OCI-M2 (cell line): ENCODE measurements around the gene LTN1.
"Not testable (repeated sequence)": the region's sequence is repeated elsewhere in the genome, so short reads cannot be mapped to it uniquely, and the experiment has no call there.

Source experiments
- DNase-seq: peaks from one replicate; lab custom pipeline; 2025; ENCODE audit not compliant: unreplicated experiment; lab: John Stamatoyannopoulos, UW

LTN1 gene

DNA sequence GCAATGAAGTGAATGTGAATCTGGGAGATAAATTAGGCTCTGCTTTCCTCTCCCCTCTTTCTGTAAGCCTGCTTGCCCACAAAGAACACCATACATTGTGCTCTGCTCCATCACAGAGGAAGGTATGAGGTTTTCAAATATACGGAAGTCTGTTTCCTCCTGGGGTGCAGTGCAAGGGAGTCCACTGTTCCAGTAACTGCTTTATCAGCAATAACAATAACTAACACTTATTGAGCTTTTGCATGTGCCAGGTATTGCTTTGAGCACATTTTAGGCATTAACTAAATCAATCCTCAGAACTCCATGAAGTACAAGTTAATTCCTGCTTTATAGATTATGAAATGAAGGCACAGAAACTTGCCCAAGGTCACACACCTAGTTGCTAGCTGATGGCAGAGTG lies 10.0 kb downstream of the LTN1 start:
- no peak for DNase-seq

DNA sequence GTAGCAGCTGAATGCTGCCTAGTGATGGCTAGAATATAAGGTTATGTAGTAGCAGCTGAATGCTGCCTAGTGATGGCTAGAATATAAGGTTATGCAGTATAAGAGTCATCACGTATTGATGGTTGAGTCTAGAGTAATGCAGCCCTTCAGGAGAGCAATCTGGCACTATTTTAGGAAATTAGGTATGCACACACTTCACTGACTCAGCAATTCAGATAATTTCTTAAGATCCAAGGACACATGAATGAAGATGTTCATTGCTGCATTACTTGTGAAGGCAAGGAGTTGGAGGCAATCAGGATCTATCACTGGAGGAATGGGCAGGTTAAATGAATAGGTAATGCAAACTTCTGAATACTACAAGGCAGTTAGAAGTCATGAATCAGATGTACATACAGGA lies 13.6 kb downstream of the LTN1 start:
- no peak for DNase-seq

DNA sequence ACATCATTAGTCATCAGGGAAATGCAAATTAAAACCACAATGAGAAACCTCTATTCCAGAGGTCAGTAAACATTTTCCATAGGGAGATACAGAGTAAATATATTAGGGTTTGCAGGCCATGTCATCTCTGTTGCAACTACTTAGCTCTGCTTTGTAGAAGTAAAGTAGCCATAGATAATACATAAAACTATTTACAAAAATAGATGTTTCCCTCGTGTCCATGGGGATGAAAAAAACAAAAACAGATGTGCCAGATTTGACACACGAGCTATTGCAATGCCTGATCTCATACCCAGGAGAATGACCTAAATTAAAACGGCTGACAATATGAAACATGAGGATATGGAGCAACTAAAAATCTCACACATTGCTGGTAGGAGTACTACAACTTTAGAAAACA lies 17.3 kb downstream of the LTN1 start:
- no peak for DNase-seq

DNA sequence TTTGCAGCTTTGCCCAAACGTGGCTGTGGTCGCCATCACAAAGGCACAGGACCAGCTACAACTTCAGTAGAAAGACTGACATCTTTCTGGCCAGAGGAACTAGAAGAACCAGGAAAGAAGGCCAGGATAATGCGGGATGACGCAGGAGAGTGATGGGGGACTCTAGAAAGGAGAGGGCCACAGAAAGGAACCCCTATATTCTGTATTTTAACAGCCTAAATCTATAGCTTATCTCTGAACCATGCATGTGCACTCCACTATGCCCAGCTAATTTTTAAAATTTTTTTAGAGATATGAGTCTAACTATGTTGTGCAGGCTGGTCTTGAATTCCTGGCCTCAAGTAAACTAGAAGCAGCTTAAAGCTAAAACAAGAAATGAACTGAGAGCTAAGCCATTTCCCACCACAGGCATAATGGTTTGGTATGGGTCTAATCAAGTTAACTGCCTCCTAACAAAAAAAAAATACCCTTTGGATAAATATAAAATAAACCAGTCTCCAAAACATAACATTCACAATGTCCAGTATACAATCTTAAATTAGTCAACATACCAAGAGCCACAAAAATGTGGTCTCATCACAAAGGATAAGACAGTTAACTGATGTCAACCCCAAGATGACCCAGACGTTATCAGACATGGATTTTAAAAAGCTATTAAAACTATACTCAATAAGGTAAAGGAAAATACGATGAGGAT lies 18.0 kb downstream of the LTN1 start:
- DNase-seq = no peak

DNA sequence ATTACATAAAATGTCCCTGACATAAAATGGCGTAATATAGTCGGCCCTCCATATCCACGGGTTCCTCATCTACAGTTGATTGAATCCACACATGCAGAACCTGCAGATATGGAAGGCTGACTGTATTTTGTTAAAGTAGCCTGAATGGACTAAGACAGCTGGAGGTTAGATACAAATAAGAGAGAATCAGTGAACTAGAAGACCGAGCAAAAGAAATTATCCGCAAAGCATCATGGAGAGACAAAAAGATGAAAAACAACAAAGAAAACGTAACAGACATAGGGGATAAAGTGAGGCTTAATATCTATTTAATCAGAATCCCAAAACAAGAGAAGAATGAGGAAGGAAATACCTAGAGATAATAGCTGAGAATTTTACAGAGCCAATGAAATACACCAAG lies 20.3 kb downstream of the LTN1 start:
- no peak for DNase-seq

DNA sequence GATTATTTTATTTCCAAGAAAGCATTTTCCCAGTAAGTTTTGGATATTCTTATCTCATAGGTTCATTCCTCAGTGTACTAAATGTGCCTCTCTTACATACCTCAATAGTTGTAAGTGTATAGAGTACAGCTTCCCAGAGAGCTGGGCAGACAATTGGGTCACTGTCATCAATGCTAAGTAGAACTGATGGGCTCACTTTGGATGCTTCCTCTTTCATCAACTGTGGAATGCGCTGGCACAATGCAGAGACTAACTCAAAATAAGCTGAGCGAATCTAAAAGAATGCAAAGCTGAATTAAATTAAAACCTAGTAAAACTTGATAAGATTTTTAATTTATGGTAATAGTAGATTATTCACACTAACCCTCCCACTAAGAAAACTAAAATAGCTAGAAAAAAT lies 21.5 kb downstream of the LTN1 start:
- DNase-seq = no peak

DNA sequence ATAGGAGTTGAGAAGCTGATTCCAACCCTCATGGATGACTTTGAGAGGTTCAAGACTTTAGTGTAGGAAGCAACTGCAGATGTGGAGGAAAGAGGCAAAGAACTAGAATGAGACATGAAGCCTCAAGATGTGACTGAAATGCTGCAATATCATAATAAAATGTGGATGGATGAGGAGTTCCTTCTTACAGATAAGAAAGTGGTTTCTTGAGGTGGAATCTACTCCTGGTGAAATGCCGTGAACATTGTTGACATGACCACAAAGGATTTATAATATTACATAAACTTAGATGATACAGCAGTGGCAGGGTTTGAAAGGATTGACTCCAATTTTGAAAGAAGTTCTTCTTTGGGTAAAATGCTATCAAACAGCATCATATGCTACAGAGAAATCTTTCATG lies 28.8 kb downstream of the LTN1 start:
- no peak for DNase-seq

DNA sequence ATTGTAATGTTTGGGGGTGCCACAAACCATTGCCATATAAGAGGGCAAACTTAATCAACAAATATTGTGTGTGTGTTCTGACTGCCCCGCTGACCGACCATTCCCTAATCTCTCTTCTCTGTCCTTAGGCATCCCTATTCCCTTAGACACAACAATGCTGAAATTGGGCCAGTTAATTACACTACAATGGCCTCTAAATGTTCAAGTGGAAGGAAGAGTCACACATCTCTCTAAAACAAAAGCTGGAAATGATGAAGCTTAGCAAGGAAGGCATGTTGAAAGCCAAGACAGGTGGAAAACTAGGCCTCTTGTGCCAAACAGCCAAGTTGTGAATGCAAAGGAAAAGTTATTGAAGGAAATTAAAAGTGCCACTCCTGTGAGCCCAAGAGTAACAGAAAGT lies 30.2 kb downstream of the LTN1 start:
- DNase-seq = no peak

DNA sequence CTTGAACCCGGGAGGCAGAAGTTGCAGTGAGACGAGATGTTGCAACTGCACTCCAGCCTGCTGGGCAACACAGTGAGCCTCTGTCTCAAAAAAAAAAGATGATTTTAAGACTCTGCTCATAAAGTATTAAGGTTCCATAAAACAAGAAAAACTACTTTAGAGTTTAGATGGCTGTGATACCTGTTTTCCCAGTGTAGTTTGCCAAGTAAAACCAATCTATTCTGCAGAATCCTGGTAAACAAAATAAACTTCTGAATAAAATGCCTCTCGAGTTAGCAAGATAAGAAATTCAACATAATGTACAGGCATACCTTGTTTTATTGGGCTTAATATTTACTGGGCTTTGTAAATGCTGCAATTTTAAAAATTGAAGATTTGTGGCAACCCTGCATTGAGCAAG lies 30.8 kb downstream of the LTN1 start:
- no peak for DNase-seq

DNA sequence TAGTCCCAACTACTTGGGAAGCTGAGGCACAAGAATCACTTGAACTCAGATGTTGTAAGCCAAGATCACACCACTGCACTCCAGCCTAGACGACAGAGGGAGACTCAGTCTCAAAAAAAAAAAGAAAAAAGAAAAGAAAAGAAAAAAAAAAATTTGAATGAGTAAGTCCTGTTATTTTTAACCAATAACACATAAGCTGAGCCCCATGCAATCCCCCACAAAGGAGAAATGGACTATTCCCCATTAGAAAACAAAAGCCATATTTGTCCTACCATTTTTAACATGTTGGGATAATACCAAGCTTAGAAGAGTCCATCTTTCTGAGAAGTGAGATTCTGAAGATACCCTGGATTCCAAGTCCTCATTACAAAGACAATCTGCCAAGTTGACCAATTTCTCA lies 32.4 kb downstream of the LTN1 start:
- DNase-seq = no peak

DNA sequence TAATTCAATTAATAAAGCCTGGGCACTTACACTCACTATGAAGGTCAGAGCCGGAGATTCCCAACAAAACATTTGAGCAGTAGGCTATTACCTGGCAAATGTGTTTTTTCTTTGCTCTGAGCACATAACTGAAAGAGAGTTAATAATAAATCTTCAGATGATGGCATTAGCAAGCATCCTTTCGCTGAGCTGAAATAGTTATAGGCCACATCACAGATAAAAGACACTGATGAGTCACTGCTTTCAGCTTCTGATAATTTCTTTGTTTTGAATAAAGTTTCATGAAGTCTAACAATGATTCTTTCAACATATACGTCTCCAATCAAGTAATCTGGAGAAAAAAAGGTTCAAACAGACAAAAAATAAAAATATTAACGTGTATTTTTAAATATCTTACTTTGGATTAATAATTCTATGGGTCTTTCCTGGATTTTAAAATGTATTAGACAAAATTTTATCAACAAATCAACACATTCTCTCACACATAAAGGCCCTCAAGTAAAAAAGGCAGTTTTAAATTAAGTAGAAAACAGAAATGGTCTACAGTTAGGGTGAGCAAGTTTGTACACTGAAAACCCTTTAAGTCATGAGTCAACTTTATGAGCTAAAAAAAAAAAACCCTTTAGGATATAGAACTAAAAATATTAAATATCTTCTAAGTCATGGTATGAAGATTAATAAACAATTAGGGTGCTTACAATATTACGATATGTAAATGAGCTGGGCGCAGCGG lies 33.1 kb downstream of the LTN1 start:
- DNase-seq = no peak

DNA sequence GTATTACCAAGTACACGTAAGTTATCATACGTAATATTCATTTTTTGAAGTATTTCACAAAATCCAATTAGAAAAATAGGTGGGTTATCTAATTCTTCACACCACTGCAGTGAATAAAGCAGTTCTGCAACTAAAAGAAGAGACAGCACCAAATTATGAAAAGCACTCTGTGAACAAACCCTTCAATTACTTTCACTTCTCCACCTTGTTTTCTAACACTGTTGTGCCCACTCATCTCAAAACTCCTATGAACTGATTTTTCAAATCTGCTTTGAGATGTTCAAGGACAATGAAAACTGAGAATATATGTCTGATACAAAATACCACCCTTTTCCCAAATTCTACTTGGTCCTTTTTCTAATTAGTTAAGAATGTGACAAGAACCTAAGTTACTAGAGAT lies 39.4 kb downstream of the LTN1 start:
- DNase-seq = no peak

DNA sequence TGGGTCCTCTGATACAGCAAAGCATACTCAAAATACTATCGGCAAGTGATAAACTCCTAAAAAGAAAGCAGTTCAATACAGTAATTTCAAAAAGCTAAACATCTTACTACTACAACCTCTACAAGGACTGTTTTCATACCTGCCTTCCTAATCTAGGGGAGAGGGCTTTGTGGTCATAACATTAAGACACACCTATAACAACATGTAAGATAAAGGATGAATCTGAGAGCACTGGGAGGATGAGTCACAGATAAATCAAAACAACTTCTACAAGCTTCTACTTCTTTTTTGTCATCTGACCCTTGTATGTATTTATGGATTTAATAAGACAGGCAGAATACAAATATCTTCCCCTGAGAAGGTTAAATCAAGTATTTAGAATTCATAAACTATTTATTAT lies 40.0 kb downstream of the LTN1 start:
- no peak for DNase-seq

DNA sequence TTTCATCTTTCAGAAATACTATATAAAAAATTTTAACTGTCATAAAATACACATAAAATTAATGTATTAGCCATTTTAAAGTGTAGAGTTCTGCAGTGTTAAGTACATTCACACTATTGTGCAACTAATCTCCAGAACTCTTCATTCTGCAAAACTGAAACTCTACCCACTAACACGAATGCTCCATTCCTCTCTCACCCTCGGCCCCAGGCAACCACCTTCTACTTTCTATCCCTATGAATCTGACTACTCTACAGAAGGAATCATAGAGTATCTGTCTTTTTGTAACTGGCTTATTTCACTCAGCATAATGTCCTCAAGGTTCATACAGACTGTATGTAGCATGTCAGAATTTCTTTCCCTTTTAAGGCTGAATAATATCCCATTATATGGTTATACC lies 43.4 kb downstream of the LTN1 start:
- no peak for DNase-seq

DNA sequence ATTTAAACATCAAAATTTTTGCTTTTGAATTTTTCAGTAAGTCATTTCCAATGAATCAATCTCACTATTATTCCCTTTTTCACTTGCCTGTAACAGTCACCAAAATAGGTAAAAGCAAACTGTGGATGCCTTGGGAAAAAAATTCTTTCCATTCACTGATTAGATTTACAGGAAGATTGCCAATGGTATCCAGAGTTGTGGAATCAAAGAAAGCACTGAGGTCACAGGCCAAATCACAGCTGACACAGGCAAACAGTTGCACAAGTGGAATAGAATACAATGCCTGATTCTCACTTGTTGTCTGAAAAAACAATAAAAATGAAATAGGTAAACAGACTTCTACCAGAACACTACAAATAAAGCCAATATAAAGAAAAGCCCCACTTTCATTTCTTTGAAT lies 48.4 kb downstream of the LTN1 start:
- no peak for DNase-seq

DNA sequence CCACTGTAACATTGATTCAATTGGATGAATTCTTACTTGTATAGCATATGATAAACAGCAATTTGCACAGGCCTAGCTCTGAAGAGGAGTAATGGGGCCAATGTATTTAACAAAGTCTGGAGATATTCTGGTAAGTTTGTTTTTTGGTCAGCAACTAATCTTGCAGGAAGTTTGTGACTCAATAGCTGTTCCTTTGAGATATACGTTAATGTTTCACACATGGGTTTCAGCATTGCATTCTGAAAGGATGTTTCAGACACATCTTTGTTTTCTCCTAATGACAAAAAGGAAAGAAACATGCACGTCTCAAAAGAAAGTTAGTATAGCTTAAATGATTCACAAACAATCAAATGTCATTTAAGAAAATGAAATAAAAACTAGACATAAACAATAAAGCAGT lies 49.0 kb downstream of the LTN1 start:
- no peak for DNase-seq

DNA sequence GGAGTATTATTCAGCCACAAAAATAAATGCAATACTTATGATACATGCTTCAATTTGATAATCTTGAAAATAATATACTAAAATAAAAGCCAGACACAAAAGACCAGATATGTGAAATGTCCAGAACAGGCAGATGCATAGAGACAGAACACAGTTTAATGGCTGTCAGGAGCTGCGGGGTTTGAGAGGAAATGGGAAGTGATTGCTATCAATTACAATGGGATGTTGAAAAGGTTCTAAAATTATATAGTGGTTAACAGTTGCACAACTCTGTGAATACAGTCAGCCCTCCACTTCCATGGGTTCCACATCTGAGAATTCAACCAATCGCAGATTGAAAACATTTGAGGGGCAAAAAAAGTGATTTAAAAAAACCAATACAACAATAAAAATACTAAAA lies 54.0 kb downstream of the LTN1 start:
- DNase-seq = no peak

DNA sequence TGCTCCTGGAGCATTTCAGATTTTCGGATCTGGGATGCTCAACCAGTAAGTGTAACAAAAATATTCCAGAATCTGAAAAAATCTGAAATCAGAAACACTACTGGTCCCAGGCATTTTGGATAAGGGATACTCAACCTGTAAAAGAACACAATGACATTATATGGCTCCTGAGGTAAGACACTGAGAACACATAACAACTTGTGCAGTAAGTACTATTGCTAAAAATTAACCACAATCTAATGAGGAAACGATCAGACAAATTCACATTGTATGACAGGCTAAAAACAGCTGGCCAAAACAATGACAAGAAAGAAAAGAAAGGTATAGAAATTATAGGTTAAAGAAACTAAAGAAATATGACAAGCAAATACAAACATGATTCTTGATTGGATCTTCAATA lies 54.9 kb downstream of the LTN1 start:
- DNase-seq = no peak

DNA sequence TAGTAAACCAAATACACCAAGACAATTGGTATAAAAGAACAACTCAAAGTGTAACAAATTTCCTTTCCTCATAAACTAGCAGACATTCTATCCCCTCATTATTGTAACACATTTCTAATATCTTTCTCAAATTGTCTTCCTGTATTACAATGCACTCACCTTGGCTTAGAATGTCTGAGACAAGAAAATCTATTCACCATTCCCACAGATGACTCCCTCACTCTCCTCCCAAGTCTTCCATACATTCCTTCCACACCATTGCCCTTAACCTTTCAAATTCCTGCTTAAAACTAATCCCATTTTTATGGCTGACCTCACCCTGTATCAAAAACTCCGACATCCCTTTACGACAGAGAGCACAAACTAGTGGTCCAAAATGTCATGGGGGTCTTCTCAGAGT lies 56.0 kb downstream of the LTN1 start:
- no peak for DNase-seq

DNA sequence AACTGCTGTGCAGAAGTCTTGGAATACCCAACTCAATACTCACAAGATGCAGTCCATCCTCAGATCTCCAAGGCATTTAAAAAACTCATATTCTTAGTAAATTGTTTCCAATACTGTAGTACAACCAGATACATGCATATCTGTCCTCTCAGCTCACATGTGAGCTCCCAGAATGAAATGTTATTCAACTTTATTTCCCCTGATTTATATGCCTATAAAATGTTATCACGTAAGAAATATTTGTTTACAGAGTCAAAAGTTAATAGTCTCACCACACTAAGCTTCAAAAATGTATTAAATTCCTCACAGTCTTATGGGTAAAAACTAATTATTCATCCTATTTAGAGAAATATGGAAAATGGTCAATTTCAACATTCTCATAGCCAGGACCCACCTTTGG lies 56.6 kb downstream of the LTN1 start:
- DNase-seq = no peak

DNA sequence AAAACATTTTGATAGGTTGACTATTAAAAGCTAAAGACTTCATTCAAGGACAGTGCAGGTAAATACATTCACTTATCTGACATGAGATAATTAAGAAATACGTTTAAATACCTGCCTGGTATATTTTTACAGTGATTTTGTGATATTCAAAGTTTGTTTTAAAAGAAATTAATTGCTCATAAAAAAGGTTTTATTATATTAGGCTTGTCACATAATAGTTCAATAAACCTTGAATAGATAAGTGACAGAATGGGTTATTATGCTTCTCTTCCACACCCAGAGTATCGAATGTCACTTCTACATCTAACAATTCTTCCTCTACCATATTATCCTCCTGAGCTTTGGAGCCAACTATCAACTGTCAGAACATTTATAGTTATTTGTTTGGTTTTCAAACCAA lies 60.0 kb downstream of the LTN1 start:
- DNase-seq = no peak

DNA sequence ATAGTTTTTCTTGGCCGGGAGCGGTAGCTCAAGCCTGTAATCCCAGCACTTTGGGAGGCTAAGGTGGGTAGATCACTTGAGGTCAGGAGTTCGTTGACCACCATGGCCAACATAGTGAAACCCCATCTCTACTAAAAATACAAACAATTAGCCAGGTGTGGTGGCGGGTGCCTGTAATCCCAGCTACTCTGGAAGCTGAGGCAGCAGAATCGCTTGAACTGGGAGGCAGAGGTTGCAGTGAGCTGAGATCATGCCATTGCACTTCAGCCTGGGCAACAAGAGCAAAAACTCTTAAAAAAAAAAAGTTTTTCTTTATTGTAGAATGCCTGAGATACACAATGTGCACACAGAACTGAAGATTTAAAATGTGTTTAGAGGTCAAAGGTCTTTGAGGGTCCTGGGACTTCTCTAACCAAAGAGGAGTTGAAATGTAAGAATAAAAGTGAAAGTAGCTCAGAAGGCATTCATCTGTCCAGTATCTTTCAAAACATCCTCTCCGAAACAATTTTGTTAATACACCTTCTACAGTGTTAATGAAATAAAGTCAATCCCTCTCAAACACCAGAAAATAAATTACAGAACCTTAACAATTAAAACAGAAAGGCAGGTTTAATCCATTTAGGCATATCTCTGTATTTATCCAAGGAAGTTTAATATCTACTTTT lies 60.8 kb downstream of the LTN1 start:
- not testable (repeated sequence) for DNase-seq
